Liver (tissue), 9 donors: ENCODE data around the gene HPS1. TPM values are rescaled to one million over a fixed set of nuclear protein-coding genes. Genes with fewer than 3 reads are reported as not detected.

Source experiments
- DNase-seq: peaks from one replicate; pipeline ENCODE4 v3.0.0-alpha.2; 2017; ENCODE audit warnings: low spot score
- H3K27ac ChIP-seq, 2 donors: one replicate each; pipeline ENCODE4 v1.7.0; 2013; ENCODE audit warnings: inconsistent platforms in 2 of 2, low read length in 2 of 2, control low read depth in 1 of 2, low read depth in 1 of 2, mild to moderate bottlenecking in 1 of 2
- H3K27me3 ChIP-seq, 4 donors: one replicate each; pipeline versions ENCODE4 v1.6.1 to v1.7.0; 2013; ENCODE audit warnings: low read length in 3 of 4, inconsistent platforms in 1 of 4, mild to moderate bottlenecking in 1 of 4, moderate library complexity in 1 of 4; ENCODE audit not compliant: control insufficient read depth in 4 of 4, insufficient read depth in 4 of 4
- H3K36me3 ChIP-seq, 4 donors: one replicate each; pipeline versions ENCODE4 v1.6.1 to v1.7.0; 2013; ENCODE audit warnings: low read length in 3 of 4, mild to moderate bottlenecking in 3 of 4, low read depth in 1 of 4, moderate library complexity in 1 of 4; ENCODE audit not compliant: control insufficient read depth in 4 of 4, insufficient read depth in 3 of 4
- H3K4me1 ChIP-seq, 4 donors: one replicate each; pipeline versions ENCODE4 v1.6.1 to v1.7.0; 2013; ENCODE audit warnings: low read length in 3 of 4, mild to moderate bottlenecking in 3 of 4, moderate library complexity in 1 of 4; ENCODE audit not compliant: control insufficient read depth in 4 of 4, insufficient read depth in 4 of 4
- H3K4me3 ChIP-seq, 3 donors: one replicate each; pipeline versions ENCODE4 v1.6.1 to v1.7.0; 2013; ENCODE audit warnings: low read length in 3 of 3, control low read depth in 1 of 3, low read depth in 1 of 3, mild to moderate bottlenecking in 1 of 3
- H3K9ac ChIP-seq, 2 donors: one replicate each; pipeline ENCODE4 v1.7.0; 2013; ENCODE audit warnings: low read length in 2 of 2, mild to moderate bottlenecking in 2 of 2, moderate library complexity in 2 of 2, control low read depth in 1 of 2, low read depth in 1 of 2
- H3K9me3 ChIP-seq, 4 donors: one replicate each; pipeline versions ENCODE4 v1.6.1 to v1.7.0; 2013; ENCODE audit warnings: low read length in 3 of 4; ENCODE audit not compliant: control insufficient read depth in 4 of 4
- EGR1 ChIP-seq, 2 donors: IDR thresholded peaks; 2 replicates each; pipeline ENCODE4 v1.6.1; 2016 to 2018; ENCODE audit warnings: antibody characterized with exemption in 2 of 2, low read depth in 2 of 2
- FOXA1 ChIP-seq: IDR thresholded peaks from 2 replicates; pipeline ENCODE4 v1.6.1; 2016; ENCODE audit warnings: antibody characterized with exemption
- FOXA2 ChIP-seq: IDR thresholded peaks from 2 replicates; pipeline ENCODE4 v1.6.1; 2016; ENCODE audit warnings: antibody characterized with exemption
- GABPA ChIP-seq, 2 donors: IDR thresholded peaks in 1 of 2; conservative IDR thresholded peaks in 1 of 2; 2 replicates each; pipeline ENCODE4 v1.6.1; 2016; ENCODE audit warnings: antibody characterized with exemption in 2 of 2, mild to moderate bottlenecking in 1 of 2, moderate library complexity in 1 of 2
- HNF4A ChIP-seq, 2 donors: conservative IDR thresholded peaks; 2 replicates each; pipeline ENCODE4 v1.6.1; 2016; ENCODE audit warnings: antibody characterized with exemption in 2 of 2, mild to moderate bottlenecking in 2 of 2
- HNF4G ChIP-seq: IDR thresholded peaks from 2 replicates; pipeline ENCODE4 v1.6.1; 2016; ENCODE audit warnings: antibody characterized with exemption
- JUND ChIP-seq, 2 donors: IDR thresholded peaks; 2 replicates each; pipeline ENCODE4 v1.6.1; 2016; ENCODE audit warnings: antibody characterized with exemption in 2 of 2
- NR2F2 ChIP-seq: IDR thresholded peaks from 2 replicates; pipeline ENCODE4 v1.6.1; 2016; ENCODE audit warnings: antibody characterized with exemption
- RAD21 ChIP-seq, 2 donors: IDR thresholded peaks; 2 replicates each; pipeline ENCODE4 v1.6.1; 2016; ENCODE audit warnings: antibody characterized with exemption in 2 of 2, mild to moderate bottlenecking in 2 of 2
- SP1 ChIP-seq: IDR thresholded peaks from 2 replicates; pipeline ENCODE4 v1.6.1; 2018; ENCODE audit warnings: antibody characterized with exemption, mild to moderate bottlenecking
- TAF1 ChIP-seq: conservative IDR thresholded peaks from 2 replicates; pipeline ENCODE4 v1.6.1; 2016; ENCODE audit warnings: antibody characterized with exemption, mild to moderate bottlenecking
- YY1 ChIP-seq: IDR thresholded peaks from 2 replicates; pipeline ENCODE4 v1.6.1; 2016; ENCODE audit warnings: antibody characterized with exemption, mild to moderate bottlenecking
- WGBS: extraction: QIAGEN DNeasy Blood & Tissue Kit; methylation state at CpG from one replicate; pipeline ENCODE4 v1.1.7; 2013; 5-methylcytosine and 5-hydroxymethylcytosine counted together
- polyA plus RNA-seq, 2 donors: library from polyadenylated mRNA; stranded (reverse) in 1 of 2; unstranded in 1 of 2; fragments of 200-250 nt in 1 of 2; fragments of >200 nt in 1 of 2; fragmentation: Nextera tagmentation in 1 of 2; extraction: Ambion mirVana in 1 of 2; gene quantifications; one replicate each; pipeline versions ENCODE4 v1.2.1 to v1.2.3, GENCODE V29; 2013 to 2015
- total RNA-seq, 2 donors: library from RNA; depleted of rRNA; stranded (reverse); fragments of >200 nt; gene quantifications; one replicate each; pipeline ENCODE4 v1.2.3, GENCODE V29; 2014
- TF ChIP-seq, protein P1 (sequence below): IDR thresholded peaks from 2 replicates; pipeline ENCODE4 v1.6.1; 2016; ENCODE audit warnings: antibody characterized with exemption
- TF ChIP-seq, protein P2 (sequence below): IDR thresholded peaks from 2 replicates; pipeline ENCODE4 v1.6.1; 2016; ENCODE audit warnings: antibody characterized with exemption
- TF ChIP-seq, protein P3 (sequence below): fragments of 150-350 bp; IDR thresholded peaks from 2 replicates; pipeline ENCODE4 v1.5.1; 2017; ENCODE audit warnings: improper control_type of control experiment, low read depth, low read length; ENCODE audit not compliant: missing input control
- TF ChIP-seq, protein P4 (sequence below): IDR thresholded peaks from 2 replicates; pipeline ENCODE4 v1.6.1; 2016; ENCODE audit warnings: antibody characterized with exemption, mild to moderate bottlenecking
- donor health status: healthy.
- donor health status: healthy.
- donor health status: healthy.
- donor health status: healthy.
- donor health status: healthy.

The HPS1 gene
- total and polyA plus RNA-seq, 4 donors: 19.9 to 56.7 (median 29.8) TPM

DNA sequence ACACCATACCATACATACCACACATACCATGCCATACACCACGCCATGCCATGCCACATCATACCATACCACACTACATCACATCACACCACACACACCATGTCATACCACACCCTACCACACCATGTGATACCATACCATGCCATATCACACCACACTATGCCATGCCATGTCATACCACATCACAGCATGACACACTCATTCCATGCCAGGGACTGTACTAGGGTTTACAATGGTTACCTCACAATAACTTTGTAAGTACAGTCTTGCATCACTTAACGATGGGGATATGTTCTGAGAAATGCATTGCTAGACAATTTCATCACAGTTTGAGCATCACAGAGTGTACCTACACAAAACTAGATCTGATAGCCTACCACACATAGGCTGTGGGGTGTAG, 46.3 kb downstream of the HPS1 start:
- Histone ChIP-seq H3K27ac (no peak overlapping the region), H3K4me3 (no peak overlapping the region), H3K9me3 (no peaks in the 10 kb centered on the region), H3K27me3 (no peaks in the 10 kb centered on the region), H3K9ac (no peak overlapping the region), H3K36me3 (peaks cover 0 to 18% (median 1%) of the 10 kb centered on the region in 4 donors), H3K4me1 (no peaks in the 10 kb centered on the region)
- TF ChIP-seq, protein P1, sequence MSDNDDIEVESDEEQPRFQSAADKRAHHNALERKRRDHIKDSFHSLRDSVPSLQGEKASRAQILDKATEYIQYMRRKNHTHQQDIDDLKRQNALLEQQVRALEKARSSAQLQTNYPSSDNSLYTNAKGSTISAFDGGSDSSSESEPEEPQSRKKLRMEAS: no peak
- 88% methylated on average over 2 of the region's 2 CpGs for WGBS
- DNase-seq: no peak

DNA sequence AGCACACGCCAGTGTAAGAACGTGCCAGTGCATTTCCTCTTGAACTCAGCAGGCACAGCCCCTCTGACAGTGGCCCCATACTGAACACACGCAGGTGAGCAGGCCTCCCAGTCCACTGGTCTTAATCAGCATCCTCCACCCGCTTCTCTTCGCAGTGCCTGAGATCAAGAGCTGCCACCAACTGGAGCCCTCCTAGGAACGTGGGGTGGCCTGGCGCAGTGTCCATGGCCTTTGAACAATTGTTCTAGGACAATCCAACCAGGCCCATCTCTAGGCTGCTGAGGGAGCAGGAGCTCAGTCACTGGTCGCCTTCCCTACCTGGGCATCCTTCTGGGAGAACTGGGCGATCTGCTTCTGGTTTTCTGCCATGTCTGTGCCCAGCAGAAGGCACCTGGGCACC, 47.0 kb downstream of the HPS1 start:
- WGBS: 97% methylated on average over 9 of the region's 9 CpGs

More for the DNA sequence above, 47.0 kb downstream of the HPS1 start:
- DNase-seq: no peak
- Histone ChIP-seq H3K27me3 (no peaks in the 10 kb centered on the region), H3K9ac (no peak overlapping the region), H3K4me3 (no peak overlapping the region), H3K4me1 (no peaks in the 10 kb centered on the region), H3K27ac (no peak overlapping the region), H3K36me3 (peaks cover 0 to 24% (median 1%) of the 10 kb centered on the region in 4 donors), H3K9me3 (no peaks in the 10 kb centered on the region)
- TF ChIP-seq, protein P2, sequence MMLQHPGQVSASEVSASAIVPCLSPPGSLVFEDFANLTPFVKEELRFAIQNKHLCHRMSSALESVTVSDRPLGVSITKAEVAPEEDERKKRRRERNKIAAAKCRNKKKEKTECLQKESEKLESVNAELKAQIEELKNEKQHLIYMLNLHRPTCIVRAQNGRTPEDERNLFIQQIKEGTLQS: no peak
- no peak for TF ChIP-seq FOXA2
- TF ChIP-seq SP1: no peak
- no peak for TF ChIP-seq RAD21 (IDR thresholded peaks at IDR 0.05)
- TF ChIP-seq, protein P3, sequence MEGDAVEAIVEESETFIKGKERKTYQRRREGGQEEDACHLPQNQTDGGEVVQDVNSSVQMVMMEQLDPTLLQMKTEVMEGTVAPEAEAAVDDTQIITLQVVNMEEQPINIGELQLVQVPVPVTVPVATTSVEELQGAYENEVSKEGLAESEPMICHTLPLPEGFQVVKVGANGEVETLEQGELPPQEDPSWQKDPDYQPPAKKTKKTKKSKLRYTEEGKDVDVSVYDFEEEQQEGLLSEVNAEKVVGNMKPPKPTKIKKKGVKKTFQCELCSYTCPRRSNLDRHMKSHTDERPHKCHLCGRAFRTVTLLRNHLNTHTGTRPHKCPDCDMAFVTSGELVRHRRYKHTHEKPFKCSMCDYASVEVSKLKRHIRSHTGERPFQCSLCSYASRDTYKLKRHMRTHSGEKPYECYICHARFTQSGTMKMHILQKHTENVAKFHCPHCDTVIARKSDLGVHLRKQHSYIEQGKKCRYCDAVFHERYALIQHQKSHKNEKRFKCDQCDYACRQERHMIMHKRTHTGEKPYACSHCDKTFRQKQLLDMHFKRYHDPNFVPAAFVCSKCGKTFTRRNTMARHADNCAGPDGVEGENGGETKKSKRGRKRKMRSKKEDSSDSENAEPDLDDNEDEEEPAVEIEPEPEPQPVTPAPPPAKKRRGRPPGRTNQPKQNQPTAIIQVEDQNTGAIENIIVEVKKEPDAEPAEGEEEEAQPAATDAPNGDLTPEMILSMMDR: no peak
- no peak for TF ChIP-seq FOXA1
- no peak for TF ChIP-seq HNF4G
- TF ChIP-seq HNF4A (conservative IDR thresholded peaks at IDR 0.05): no peak
- TF ChIP-seq EGR1 (IDR thresholded peaks at IDR 0.05; ENCODE audit: low read depth in 2 of 2): no peak
- TF ChIP-seq TAF1: no peak
- no peak for TF ChIP-seq NR2F2
- TF ChIP-seq JUND (IDR thresholded peaks at IDR 0.05): no peak
- no peak for TF ChIP-seq YY1
- TF ChIP-seq GABPA (IDR thresholded peaks at IDR 0.05 in 1 of 2, conservative IDR thresholded peaks at IDR 0.05 in 1 of 2): no peak
- TF ChIP-seq, protein P4, sequence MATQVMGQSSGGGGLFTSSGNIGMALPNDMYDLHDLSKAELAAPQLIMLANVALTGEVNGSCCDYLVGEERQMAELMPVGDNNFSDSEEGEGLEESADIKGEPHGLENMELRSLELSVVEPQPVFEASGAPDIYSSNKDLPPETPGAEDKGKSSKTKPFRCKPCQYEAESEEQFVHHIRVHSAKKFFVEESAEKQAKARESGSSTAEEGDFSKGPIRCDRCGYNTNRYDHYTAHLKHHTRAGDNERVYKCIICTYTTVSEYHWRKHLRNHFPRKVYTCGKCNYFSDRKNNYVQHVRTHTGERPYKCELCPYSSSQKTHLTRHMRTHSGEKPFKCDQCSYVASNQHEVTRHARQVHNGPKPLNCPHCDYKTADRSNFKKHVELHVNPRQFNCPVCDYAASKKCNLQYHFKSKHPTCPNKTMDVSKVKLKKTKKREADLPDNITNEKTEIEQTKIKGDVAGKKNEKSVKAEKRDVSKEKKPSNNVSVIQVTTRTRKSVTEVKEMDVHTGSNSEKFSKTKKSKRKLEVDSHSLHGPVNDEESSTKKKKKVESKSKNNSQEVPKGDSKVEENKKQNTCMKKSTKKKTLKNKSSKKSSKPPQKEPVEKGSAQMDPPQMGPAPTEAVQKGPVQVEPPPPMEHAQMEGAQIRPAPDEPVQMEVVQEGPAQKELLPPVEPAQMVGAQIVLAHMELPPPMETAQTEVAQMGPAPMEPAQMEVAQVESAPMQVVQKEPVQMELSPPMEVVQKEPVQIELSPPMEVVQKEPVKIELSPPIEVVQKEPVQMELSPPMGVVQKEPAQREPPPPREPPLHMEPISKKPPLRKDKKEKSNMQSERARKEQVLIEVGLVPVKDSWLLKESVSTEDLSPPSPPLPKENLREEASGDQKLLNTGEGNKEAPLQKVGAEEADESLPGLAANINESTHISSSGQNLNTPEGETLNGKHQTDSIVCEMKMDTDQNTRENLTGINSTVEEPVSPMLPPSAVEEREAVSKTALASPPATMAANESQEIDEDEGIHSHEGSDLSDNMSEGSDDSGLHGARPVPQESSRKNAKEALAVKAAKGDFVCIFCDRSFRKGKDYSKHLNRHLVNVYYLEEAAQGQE: no peak
- TF ChIP-seq, protein P1: no peak
